Fibroblast of peridontal ligament (primary cell): ENCODE data around the gene SSBP3.

Source experiments
- DNase-seq: peaks from one replicate; pipeline ENCODE4 v3.0.0-alpha.2; 2010; ENCODE audit errors: extremely low read depth

The SSBP3 gene

GRCh38 chr1:54371038-54371941, 34.9 kb downstream of the SSBP3 start:
- no peak for DNase-seq

GRCh38 chr1:54370287-54370989, 35.8 kb downstream of the SSBP3 start:
- no peak for DNase-seq

- DNase-seq = peak; percentile 25
Observed at GRCh38 chr1:54367613-54368012, 38.6 kb downstream of the SSBP3 start.

GRCh38 chr1:54365847-54366246, 40.3 kb downstream of the SSBP3 start:
- no peak for DNase-seq

- no peak for DNase-seq
Observed at GRCh38 chr1:54365398-54365797, 40.8 kb downstream of the SSBP3 start.

- DNase-seq = no peak
Observed at GRCh38 chr1:54364995-54365394, 41.2 kb downstream of the SSBP3 start.

- no peak for DNase-seq
Observed at GRCh38 chr1:54364582-54364981, 41.6 kb downstream of the SSBP3 start.

- DNase-seq = no peak
Observed at GRCh38 chr1:54363925-54364324, 42.3 kb downstream of the SSBP3 start.

GRCh38 chr1:54362881-54363340, 43.3 kb downstream of the SSBP3 start:
- no peak for DNase-seq

GRCh38 chr1:54361342-54361741, 44.9 kb downstream of the SSBP3 start:
- no peak for DNase-seq

GRCh38 chr1:54360165-54361005, 45.8 kb downstream of the SSBP3 start:
- DNase-seq = no peak

GRCh38 chr1:54359393-54360162, 46.6 kb downstream of the SSBP3 start:
- DNase-seq = no peak

GRCh38 chr1:54358503-54359168, 47.6 kb downstream of the SSBP3 start:
- no peak for DNase-seq

GRCh38 chr1:54357967-54358366, 48.2 kb downstream of the SSBP3 start:
- DNase-seq = no peak

GRCh38 chr1:54356680-54357147, 49.5 kb downstream of the SSBP3 start:
- no peak for DNase-seq

GRCh38 chr1:54355931-54356679, 50.1 kb downstream of the SSBP3 start:
- no peak for DNase-seq

GRCh38 chr1:54354899-54355298, 51.3 kb downstream of the SSBP3 start:
- no peak for DNase-seq

GRCh38 chr1:54353959-54354358, 52.2 kb downstream of the SSBP3 start:
- no peak for DNase-seq

GRCh38 chr1:54352755-54353154, 53.4 kb downstream of the SSBP3 start:
- peak; percentile 14 for DNase-seq

- DNase-seq = no peak
Observed at GRCh38 chr1:54350360-54350759, 55.8 kb downstream of the SSBP3 start.
